ENCODE results near the gene MBNL2. TPM values are rescaled to one million over a fixed set of nuclear protein-coding genes. Genes with fewer than 3 reads are reported as not detected.

The MBNL2 gene
- total and polyA plus RNA-seq, 2 of the 4 experiments (the other 2 are of a cell fraction): 26.9 to 103 TPM

DNA sequence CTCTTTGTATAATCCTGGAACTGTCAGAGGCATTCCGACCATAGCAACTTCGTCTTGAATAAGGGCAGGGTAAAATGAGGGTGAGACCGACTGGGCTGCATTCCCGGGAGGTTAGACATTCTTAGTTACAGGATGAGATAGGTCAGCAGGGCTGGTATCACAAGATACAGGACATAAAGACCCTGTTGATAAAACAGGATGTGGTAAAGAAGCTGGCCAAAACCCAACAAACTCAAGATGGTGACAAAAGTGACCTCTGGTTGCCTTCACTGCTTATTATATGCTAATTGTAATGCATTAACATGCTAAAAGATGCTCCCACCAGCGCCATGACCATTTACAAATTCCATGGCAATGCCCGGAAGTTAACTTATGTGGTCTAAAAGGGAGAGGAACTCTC, 27.7 kb upstream of the MBNL2 start:
- Histone ChIP-seq H3K9me1 (ENCODE audit: insufficient read depth, low read length) (peaks cover 7% of the 10 kb centered on the region; the same call in 1 of the 2 replicates), H4K20me1 (ENCODE audit: insufficient read depth, low read length) (no peaks in the 10 kb centered on the region), H3K79me1 (ENCODE audit: low read depth in 1 of 2, low read length in 2 of 2) (no peaks in the 10 kb centered on the region), H2BK5ac (ENCODE audit: low read depth, low read length, poor library complexity, severe bottlenecking) (peak overlapping the region; percentile 77), H3K4me2 (ENCODE audit: low read depth, low read length) (peak overlapping the region; percentile 12; the same call in 1 of the 2 replicates), H2BK20ac (ENCODE audit: low read depth, low read length) (peak overlapping the region; percentile 91), H2AFZ (replicated peaks; ENCODE audit: low read length, poor library complexity) (peak overlapping the region; percentile 45), H2BK120ac (ENCODE audit: low read depth, low read length) (peak overlapping the region; percentile 85), H3K9me3 (ENCODE audit: control insufficient read depth, insufficient read depth, low read length) (no peaks in the 10 kb centered on the region), H3K18ac (ENCODE audit: low read depth, low read length) (peak overlapping the region; percentile 80; the same call in 1 of the 2 replicates), H3K4me1 (ENCODE audit: control insufficient read depth, insufficient read depth, low read length) (peaks cover 13% of the 10 kb centered on the region), H3K14ac (replicated peaks; ENCODE audit: low read depth, low read length) (0 out of 2 replicates have a peak overlapping the region, but pooled peaks have one; percentile 19), H3K27ac (ENCODE audit: insufficient read depth, low read length) (no peak overlapping the region), H3K4ac (ENCODE audit: low read depth, low read length) (peak overlapping the region; percentile 81), H4K91ac (ENCODE audit: insufficient read depth, low read depth, low read length) (no peak overlapping the region; the same call in 1 of the 2 replicates), H3K36me3 (ENCODE audit: control insufficient read depth, insufficient read depth, low read length) (no peaks in the 10 kb centered on the region), H2AK9ac (replicated peaks; ENCODE audit: low read depth, low read length, poor library complexity) (no peak overlapping the region), H3K56ac (ENCODE audit: extremely low read depth, insufficient read depth, low read length) (no peak overlapping the region), H3K27me3 (ENCODE audit: control insufficient read depth, insufficient read depth, low read length) (no peaks in the 10 kb centered on the region), H4K8ac (ENCODE audit: low read depth in 2 of 2, low read length in 2 of 2) (peak overlapping the region; percentile 58 to 59; a peak in 3 of 4 replicates), H4K5ac (ENCODE audit: low read depth, low read length) (peak overlapping the region; percentile 55; the same call in 1 of the 2 replicates), H2AK5ac (ENCODE audit: low read depth, low read length) (no peak overlapping the region), H3K4me3 (ENCODE audit: insufficient read depth, low read depth, low read length) (no peak overlapping the region), H3K23ac (ENCODE audit: low read depth, low read length) (0 out of 2 replicates have a peak overlapping the region, but pooled peaks have one; percentile 12), H3K9ac (ENCODE audit: low read depth, low read length) (no peak overlapping the region), H2BK15ac (ENCODE audit: low read depth, low read length) (peak overlapping the region; percentile 92; the same call in 1 of the 3 replicates)
- POLR2A ChIA-PET (ENCODE audit: unreplicated experiment): no interaction called here
- intact Hi-C loops (cut with micrococcal nuclease) (no loop called here), in situ Hi-C loops (cut with MboI; ENCODE audit: low sequenced_read_pairs) (no loop called here), dilution Hi-C loops (cut with HindIII; ENCODE audit: low sequenced_read_pairs, unreplicated experiment) (no loop called here)
- TF ChIP-seq MXI1 (IDR thresholded peaks at IDR 0.05; ENCODE audit: borderline replicate concordance, low read depth, low read length): no peak
- TF ChIP-seq CEBPB (IDR thresholded peaks at IDR 0.05; ENCODE audit: low read depth, low read length): no peak
- TF ChIP-seq RFX5 (IDR thresholded peaks at IDR 0.05; ENCODE audit: low read depth, low read length): no peak
- TF ChIP-seq USF2 (IDR thresholded peaks at IDR 0.05; ENCODE audit: low read depth, low read length): no peak
- no peak for TF ChIP-seq MAZ (IDR thresholded peaks at IDR 0.05; ENCODE audit: borderline replicate concordance, low read depth, low read length)
- no peak for TF ChIP-seq NFE2L2 (IDR thresholded peaks at IDR 0.05; ENCODE audit: low read depth, low read length)
- TF ChIP-seq RAD21 (IDR thresholded peaks at IDR 0.05; ENCODE audit: low read length): no peak
- no peak for TF ChIP-seq POLR2A (IDR thresholded peaks at IDR 0.05; ENCODE audit: low read depth, low read length)
- ATAC-seq (ENCODE audit: low read depth) (peak; percentile 89), DNase-seq (peak; percentile 78)
- no CpG with 5 or more reads among the region's 6 CpGs for WGBS, 2 experiments (ENCODE audit: extremely low coverage in 2 of 2, insufficient read length in 1 of 2)
- BruUV-seq (replicated peaks): no TSS peak
- CTCF ChIA-PET: no interaction called here

Measured in IMR-90 (cell line).